NCI-H69 (cell line): ENCODE measurements around the gene CAV3.

ENCODE experiments used
- DNase-seq: peaks from one replicate; lab custom pipeline; 2025; lab: John Stamatoyannopoulos, UW

Gene CAV3

DNA sequence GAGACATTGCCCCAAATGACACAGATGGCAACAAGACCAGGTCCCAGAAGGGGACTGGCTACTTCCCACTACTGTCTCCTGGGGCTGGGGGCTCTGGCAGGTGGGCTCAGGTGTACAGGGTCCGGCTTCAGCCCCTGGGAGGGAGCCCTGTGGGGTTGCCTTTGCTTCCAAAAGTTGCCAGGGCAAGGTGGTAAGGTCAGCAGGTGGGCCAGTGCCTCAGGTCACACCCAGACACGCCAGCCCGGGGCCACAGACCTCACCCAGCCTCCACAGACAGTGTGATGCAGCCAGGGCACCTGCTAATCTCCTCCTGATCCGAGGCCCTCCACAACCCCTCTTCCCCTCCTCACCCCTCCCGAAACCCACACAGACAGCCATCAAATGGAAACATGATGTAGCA lies 28.3 kb downstream of the CAV3 start:
- DNase-seq: no peak

GRCh38 chr3:8762607-8763377 lies 29.2 kb downstream of the CAV3 start:
- no peak for DNase-seq

GRCh38 chr3:8764528-8764927 lies 30.9 kb downstream of the CAV3 start:
- no peak for DNase-seq

- no peak for DNase-seq
Observed at GRCh38 chr3:8765528-8765927, 31.9 kb downstream of the CAV3 start.

DNA sequence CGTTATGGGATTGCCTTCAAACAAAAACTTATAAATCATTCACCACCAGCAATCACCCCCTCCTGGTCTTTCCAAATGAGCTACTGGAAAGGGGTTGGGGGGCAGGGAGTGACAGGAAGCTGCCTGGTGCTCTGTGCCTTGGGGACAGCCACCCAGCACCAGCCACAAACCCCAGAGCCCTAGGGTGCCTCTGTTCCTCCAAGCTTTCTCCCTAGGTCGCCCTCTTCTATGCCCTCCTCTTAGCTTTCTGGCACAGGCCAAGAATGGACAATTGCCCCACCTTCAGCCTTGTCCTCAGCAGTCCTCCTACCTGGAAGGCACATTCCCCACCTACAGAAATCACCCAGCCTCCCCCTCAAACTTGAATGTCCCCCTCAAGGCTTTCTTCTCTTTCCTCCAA lies 32.5 kb downstream of the CAV3 start:
- no peak for DNase-seq

DNA sequence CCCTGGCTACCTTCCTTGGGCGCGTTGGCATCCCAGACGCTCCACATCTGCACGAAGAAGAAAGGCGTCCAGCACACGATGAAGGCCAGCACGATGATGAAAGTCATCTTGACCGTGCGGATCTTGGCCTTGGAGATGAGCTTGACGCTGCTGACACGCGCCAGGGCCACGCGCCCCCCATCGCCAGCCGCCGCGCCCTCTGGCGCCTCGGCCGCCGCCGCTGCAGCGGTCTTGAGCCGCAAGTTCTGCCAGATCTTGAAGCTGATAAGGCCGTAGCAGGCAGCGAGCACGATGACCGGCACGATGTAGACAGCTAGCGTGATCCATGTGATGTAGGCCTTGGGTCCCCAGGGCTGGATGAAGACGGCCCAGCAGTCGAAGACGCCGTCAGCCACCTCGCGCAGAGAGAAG lies 33.7 kb downstream of the CAV3 start:
- no peak for DNase-seq

DNA sequence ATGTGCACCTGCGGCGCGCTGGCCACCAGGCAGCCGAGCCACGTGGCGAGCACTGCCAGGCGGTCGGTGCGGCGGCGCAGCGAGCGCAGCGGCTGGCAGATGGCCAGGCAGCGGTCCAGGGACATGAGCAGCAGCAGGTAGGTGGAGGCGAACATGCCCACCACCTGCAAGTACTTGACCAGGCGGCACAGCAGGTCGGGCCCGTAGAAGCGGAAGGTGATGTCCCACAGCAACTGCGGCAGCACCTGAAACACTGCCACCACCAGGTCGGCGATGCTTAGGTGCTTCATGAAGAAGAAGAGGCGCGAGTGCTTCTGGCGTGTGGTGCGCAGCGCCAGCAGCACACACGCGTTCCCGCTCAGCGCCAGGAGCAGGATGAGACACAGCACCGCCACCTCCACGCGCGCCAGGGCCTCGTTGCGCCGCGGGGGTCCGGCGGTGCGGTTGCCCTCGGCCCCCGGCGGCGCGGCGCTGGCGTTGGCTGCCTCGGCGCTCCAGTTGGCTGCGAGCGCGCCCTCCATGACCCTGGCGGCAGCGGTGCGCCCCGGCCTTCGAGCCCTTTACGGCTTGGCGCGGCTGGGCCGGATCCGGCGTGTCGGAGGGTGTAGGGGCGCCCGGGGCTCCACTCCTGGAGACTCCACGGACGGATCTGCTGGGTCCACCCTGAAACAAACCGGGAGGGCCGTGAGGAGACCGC lies 34.2 kb downstream of the CAV3 start:
- DNase-seq: peak; percentile 74

GRCh38 chr3:8768364-8769087 lies 34.9 kb downstream of the CAV3 start:
- peak; percentile 37 for DNase-seq

GRCh38 chr3:8769088-8769822 lies 35.7 kb downstream of the CAV3 start, which contains the start of gene OXTR:
Gene OXTR, minus strand, starts transcription at chr3:8769613. Its CDS starts 1,426 bp downstream, at chr3:8768187.
- peak; percentile 65 for DNase-seq

GRCh38 chr3:8773941-8774542 lies 40.4 kb downstream of the CAV3 start:
- DNase-seq: no peak

- DNase-seq: no peak
Observed at GRCh38 chr3:8775181-8775580, 41.6 kb downstream of the CAV3 start.

GRCh38 chr3:8775602-8776001 lies 42.0 kb downstream of the CAV3 start:
- no peak for DNase-seq

DNA sequence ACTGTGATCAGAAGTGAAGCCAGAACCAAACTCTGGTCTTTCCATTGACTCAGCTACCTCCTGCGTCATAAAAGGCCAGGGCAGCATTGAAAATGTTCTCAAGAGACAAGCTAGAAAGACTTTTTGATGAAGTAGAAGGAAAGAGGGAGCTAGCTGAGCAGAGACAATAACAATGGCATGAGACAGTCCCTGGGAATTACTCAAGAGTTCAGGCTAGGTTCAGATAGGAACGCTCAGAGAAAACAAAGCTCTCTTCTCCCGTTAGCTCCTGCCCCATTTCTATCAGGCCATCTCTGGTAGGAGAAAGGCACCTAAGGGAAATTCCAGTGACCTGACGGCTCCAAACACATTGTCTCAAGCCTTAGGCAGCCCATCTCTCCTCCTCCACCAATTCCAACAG lies 42.8 kb downstream of the CAV3 start:
- DNase-seq: no peak

- DNase-seq: no peak
Observed at GRCh38 chr3:8777201-8777977, 43.8 kb downstream of the CAV3 start.

DNA sequence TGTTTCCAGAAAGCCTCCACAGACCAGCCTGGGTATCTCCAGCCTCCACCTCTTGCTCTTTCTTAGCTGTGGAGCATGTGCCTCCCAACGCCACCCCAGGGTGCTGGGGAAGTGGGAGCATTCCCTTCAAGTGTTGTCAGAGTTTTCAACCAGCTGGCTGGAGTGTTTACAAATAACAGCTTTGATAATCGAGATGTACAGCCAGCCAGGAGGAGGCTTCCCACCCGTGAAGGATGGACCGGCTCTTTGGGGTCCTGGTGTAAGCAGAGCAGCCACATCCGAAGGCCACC lies 44.3 kb downstream of the CAV3 start:
- no peak for DNase-seq

GRCh38 chr3:8778475-8778874 lies 44.9 kb downstream of the CAV3 start:
- no peak for DNase-seq

GRCh38 chr3:8780279-8780678 lies 46.7 kb downstream of the CAV3 start:
- no peak for DNase-seq

GRCh38 chr3:8784676-8785435 lies 51.3 kb downstream of the CAV3 start:
- DNase-seq: peak; percentile 11

- DNase-seq: no peak
Observed at GRCh38 chr3:8790529-8790928, 56.9 kb downstream of the CAV3 start.

DNA sequence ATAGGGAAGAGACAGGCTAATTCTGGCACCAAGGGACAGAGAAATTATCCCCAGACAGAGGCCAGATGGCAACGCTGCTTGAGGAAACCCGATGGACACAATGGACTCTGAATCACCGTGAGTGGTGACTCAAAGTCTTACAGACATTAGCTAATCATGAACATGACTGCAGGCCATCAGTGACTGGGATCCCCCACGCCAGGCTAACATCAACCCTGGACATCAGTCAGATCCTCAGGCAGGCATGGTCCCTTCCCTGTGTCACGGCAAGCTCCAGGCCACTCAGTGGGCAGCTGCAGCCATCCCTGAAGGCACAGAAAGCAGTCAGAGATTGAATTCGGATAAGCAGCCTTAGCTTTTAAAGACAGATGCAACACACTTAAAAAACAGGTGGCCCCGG lies 59.6 kb downstream of the CAV3 start:
- DNase-seq: no peak
